ENCODE measurements around the gene KLRG1. TPM values are rescaled to one million over a fixed set of nuclear protein-coding genes. Genes with fewer than 3 reads are reported as not detected.

The KLRG1 gene
- total RNA-seq, 4 donors from 2014 or later, result 0.46 to 1.9 (median 1.4) TPM

DNA sequence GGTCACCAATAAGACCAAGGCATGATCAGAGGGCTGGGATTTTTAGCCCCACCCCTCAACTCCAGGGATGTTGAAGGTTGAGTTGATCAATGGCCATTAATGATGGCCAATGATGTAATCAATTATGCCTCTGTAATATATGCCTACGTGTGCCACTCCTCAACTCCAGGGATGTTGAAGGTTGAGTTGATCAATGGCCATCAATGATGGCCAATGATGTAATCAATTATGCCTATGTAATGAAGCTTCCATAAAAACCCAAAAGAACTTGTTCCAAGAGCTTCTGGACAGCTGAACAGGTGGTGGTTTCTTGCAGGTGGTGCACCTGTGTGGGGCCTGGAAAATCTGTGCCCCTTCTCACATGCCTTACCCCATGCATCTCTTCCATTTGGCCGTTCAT is 33.2 kb downstream of the KLRG1 start:
- H3K27ac ChIP-seq, result no peak overlapping the region
- H3K27me3 ChIP-seq, result no peaks in the 10 kb centered on the region
- H3K36me3 ChIP-seq, result no peaks in the 10 kb centered on the region
- no peaks in the 10 kb centered on the region for H3K4me1 ChIP-seq
- TF ChIP-seq POLR2A (IDR thresholded peaks at IDR 0.05), result no peak
- TF ChIP-seq, protein P1, sequence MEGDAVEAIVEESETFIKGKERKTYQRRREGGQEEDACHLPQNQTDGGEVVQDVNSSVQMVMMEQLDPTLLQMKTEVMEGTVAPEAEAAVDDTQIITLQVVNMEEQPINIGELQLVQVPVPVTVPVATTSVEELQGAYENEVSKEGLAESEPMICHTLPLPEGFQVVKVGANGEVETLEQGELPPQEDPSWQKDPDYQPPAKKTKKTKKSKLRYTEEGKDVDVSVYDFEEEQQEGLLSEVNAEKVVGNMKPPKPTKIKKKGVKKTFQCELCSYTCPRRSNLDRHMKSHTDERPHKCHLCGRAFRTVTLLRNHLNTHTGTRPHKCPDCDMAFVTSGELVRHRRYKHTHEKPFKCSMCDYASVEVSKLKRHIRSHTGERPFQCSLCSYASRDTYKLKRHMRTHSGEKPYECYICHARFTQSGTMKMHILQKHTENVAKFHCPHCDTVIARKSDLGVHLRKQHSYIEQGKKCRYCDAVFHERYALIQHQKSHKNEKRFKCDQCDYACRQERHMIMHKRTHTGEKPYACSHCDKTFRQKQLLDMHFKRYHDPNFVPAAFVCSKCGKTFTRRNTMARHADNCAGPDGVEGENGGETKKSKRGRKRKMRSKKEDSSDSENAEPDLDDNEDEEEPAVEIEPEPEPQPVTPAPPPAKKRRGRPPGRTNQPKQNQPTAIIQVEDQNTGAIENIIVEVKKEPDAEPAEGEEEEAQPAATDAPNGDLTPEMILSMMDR (IDR thresholded peaks at IDR 0.05 in 4 of 5, conservative IDR thresholded peaks at IDR 0.05 in 1 of 5), result no peak
- ATAC-seq (no peak), DNase-seq (no peak)
- in situ Hi-C loops (cut with MboI; ENCODE audit: low sequenced_read_pairs in 4 of 4), result no loop called here
- H3K9me3 ChIP-seq, result no peaks in the 10 kb centered on the region
- intact Hi-C loops (cut with DNase I; ENCODE audit: low total_unique reads), result no loop called here
- no peak overlapping the region for H3K4me3 ChIP-seq

DNA sequence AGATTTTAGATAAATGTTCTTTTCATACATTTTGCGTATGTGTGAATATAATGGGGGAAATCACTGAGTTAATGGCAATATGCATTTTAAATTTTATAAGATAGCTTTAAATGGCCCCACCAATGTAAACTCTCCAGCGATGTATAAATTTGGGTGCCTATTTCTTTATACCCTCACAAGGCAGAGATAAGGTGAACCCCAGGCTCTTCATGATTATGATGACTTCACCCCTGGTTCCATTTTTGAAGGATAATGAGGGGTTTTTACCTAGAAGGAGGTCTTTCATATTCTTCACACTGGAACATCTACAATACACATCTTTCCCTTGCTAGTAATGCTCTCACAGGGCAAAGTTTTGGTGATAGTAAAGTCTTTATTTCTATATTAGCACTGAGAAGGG is 35.2 kb downstream of the KLRG1 start:
- Histone ChIP-seq H3K36me3 (no peaks in the 10 kb centered on the region), H3K9me3 (no peaks in the 10 kb centered on the region), H3K4me3 (no peak overlapping the region), H3K27me3 (no peaks in the 10 kb centered on the region), H3K27ac (no peak overlapping the region), H3K4me1 (no peaks in the 10 kb centered on the region)
- in situ Hi-C loops (cut with MboI; ENCODE audit: low sequenced_read_pairs in 4 of 4) (no loop called here), intact Hi-C loops (cut with DNase I; ENCODE audit: low total_unique reads) (no loop called here)
- no peak for TF ChIP-seq POLR2A (IDR thresholded peaks at IDR 0.05)
- TF ChIP-seq, protein P1 (IDR thresholded peaks at IDR 0.05 in 4 of 5, conservative IDR thresholded peaks at IDR 0.05 in 1 of 5), result no peak
- no peak for DNase-seq
- ATAC-seq, result no peak

DNA sequence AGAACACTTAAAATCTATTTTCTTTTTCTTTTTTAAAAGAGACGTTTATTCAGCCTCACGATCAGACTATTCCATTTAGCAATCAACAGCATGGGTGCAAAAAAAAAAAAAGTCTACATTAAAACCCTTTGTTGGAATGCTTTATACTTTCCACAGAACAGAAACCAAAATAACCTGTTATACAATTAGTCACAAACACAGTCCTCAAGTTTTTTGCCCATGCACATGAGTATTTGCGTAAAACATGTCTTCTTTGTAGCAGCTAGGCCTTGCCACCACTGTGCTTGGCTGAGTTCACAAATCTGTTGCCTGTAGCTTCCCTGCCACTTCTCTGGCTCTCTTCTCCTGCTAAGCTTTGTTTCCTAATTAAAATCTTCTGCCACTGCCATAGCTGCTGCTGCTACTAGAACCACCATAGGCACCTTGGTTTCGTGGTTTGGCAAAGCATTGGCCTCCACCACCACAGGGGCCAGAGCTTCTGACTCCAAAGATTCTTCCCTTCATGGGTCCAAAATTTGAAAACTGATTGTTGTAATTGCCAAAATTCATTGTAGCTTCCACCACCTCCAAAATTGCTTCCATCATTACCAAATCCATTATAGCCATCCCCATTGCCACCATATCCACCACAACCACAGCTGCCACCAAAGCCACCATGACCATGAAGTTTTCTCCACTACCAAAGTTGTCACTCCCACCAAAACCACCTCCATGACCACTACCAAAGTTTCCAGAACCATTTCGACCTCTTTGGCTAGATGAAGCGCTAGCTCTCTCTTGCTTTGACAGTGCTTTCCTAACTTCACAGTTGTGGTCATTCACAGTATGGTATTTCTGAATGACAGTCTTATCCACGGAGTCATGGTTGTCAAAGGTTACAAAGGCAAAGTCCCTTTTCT is 38.1 kb downstream of the KLRG1 start:
- Histone ChIP-seq H3K9me3 (no peaks in the 10 kb centered on the region), H3K4me1 (no peaks in the 10 kb centered on the region), H3K27me3 (no peaks in the 10 kb centered on the region), H3K36me3 (no peaks in the 10 kb centered on the region), H3K4me3 (no peak overlapping the region), H3K27ac (no peak overlapping the region)
- in situ Hi-C loops (cut with MboI; ENCODE audit: low sequenced_read_pairs in 4 of 4) (loop anchor here in 2 of 4 donors (25.0 kb wide), 1 partner anchor 340 kb away; the partner anchor contains the start of gene RIMKLB (in 2 of the 2)), intact Hi-C loops (cut with DNase I; ENCODE audit: low total_unique reads) (no loop called here)
- no peak for TF ChIP-seq POLR2A (IDR thresholded peaks at IDR 0.05)
- TF ChIP-seq, protein P1 (IDR thresholded peaks at IDR 0.05 in 4 of 5, conservative IDR thresholded peaks at IDR 0.05 in 1 of 5), result no peak
- ATAC-seq (no peak), DNase-seq (no peak)

DNA sequence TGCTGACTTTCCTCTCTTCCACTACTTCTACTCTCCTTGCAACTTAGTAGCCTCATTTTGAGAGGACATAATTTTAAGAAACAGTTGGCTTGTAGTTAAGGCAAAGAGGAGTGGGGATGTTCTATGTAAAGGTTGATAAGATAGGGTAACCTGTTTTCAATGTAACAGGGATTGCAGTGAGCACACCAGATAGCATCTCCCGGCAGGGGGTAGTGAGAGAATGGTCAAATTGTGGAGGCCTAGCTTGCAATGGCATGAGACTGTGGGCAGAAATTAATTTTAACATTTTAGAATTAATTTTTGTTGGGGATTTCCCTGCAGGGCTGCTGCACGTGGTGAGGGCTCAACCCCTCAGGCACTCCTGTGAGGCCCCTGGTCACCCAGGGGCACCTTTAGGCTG is 41.4 kb downstream of the KLRG1 start:
- Histone ChIP-seq H3K36me3 (no peaks in the 10 kb centered on the region), H3K27me3 (no peaks in the 10 kb centered on the region), H3K4me3 (no peak overlapping the region), H3K27ac (no peak overlapping the region), H3K4me1 (no peaks in the 10 kb centered on the region), H3K9me3 (no peaks in the 10 kb centered on the region)
- in situ Hi-C loops (cut with MboI; ENCODE audit: low sequenced_read_pairs in 4 of 4) (loop anchor here in 2 of 4 donors (25.0 kb wide), 1 partner anchor 343 kb away; the partner anchor contains the start of gene RIMKLB (in 2 of the 2)), intact Hi-C loops (cut with DNase I; ENCODE audit: low total_unique reads) (no loop called here)
- DNase-seq (no peak), ATAC-seq (no peak)
- TF ChIP-seq, protein P1 (IDR thresholded peaks at IDR 0.05 in 4 of 5, conservative IDR thresholded peaks at IDR 0.05 in 1 of 5), result no peak
- no peak for TF ChIP-seq POLR2A (IDR thresholded peaks at IDR 0.05)

Data from gastrocnemius medialis (tissue), 4 donors.